Measurements from ENCODE around the gene CHMP6.

Gene CHMP6

GRCh38 chr17:81046132-81046769 is 54.6 kb downstream of the CHMP6 start:
- DNase-seq, result no peak

GRCh38 chr17:81046770-81047359 is 55.2 kb downstream of the CHMP6 start:
- DNase-seq, result no peak

- no peak for DNase-seq
Measured at GRCh38 chr17:81048827-81049371, 57.3 kb downstream of the CHMP6 start.

GRCh38 chr17:81049372-81049911 is 57.8 kb downstream of the CHMP6 start:
- DNase-seq, result no peak
